HG02623 (cell line): ENCODE data around the gene NIBAN1.
A peak's percentile ranks its signal among the peaks of the same experiment; 100 is the strongest.
"Not testable (repeated sequence)": the region's sequence is repeated elsewhere in the genome, so short reads cannot be mapped to it uniquely, and the experiment has no call there.

Experiments used
- ATAC-seq: cut with Tn5 transposase; IDR thresholded peaks from one replicate; pipeline ENCODE4 v1.9.1; 2021; ENCODE audit warnings: moderate library complexity; ENCODE audit not compliant: unreplicated experiment

The NIBAN1 gene

GRCh38 chr1:184974056-184974836 is at the start of gene NIBAN1:
Gene NIBAN1, minus strand, starts transcription at chr1:184974508. Its CDS starts 152 bp downstream, at chr1:184974356.
- peak; percentile 44 for ATAC-seq

- ATAC-seq, result no peak
These were observed 43.7 kb upstream of the NIBAN1 start for GRCh38 chr1:185017966-185018365.

GRCh38 chr1:185017338-185017737 is 43.0 kb upstream of the NIBAN1 start:
- no peak for ATAC-seq

- ATAC-seq, result no peak
These were observed 42.6 kb upstream of the NIBAN1 start for GRCh38 chr1:185016880-185017279.

- no peak for ATAC-seq
These were observed 41.3 kb upstream of the NIBAN1 start for GRCh38 chr1:185015631-185016030.

- no peak for ATAC-seq
These were observed 40.6 kb upstream of the NIBAN1 start for GRCh38 chr1:185014941-185015340.

GRCh38 chr1:185010361-185010760 is 36.1 kb upstream of the NIBAN1 start:
- no peak for ATAC-seq

- ATAC-seq, result no peak
These were observed 34.5 kb upstream of the NIBAN1 start for GRCh38 chr1:185008838-185009237.

GRCh38 chr1:185001312-185001880 is 27.1 kb upstream of the NIBAN1 start:
- ATAC-seq, result not testable (repeated sequence)

- not testable (repeated sequence) for ATAC-seq
These were observed 25.7 kb upstream of the NIBAN1 start for GRCh38 chr1:184999974-185000373.

- ATAC-seq, result no peak
These were observed 20.0 kb upstream of the NIBAN1 start for GRCh38 chr1:184994301-184994700.

- ATAC-seq, result no peak
These were observed 18.0 kb upstream of the NIBAN1 start for GRCh38 chr1:184992271-184992670.

GRCh38 chr1:184990204-184990603 is 15.9 kb upstream of the NIBAN1 start:
- no peak for ATAC-seq

GRCh38 chr1:184988506-184988905 is 14.2 kb upstream of the NIBAN1 start:
- no peak for ATAC-seq

GRCh38 chr1:184987696-184988095 is 13.4 kb upstream of the NIBAN1 start:
- ATAC-seq, result no peak

- no peak for ATAC-seq
These were observed 11.9 kb upstream of the NIBAN1 start for GRCh38 chr1:184986250-184986649.

GRCh38 chr1:184982002-184982954 is 8.0 kb upstream of the NIBAN1 start:
- peak; percentile 95 for ATAC-seq

- no peak for ATAC-seq
These were observed 6.4 kb upstream of the NIBAN1 start for GRCh38 chr1:184980726-184981125.

- no peak for ATAC-seq
These were observed 1.0 kb upstream of the NIBAN1 start for GRCh38 chr1:184975208-184975870.

GRCh38 chr1:184974837-184975115 is 468 bp upstream of the NIBAN1 start:
- no peak for ATAC-seq
